ENCODE data around the gene ARSG.

DNA sequence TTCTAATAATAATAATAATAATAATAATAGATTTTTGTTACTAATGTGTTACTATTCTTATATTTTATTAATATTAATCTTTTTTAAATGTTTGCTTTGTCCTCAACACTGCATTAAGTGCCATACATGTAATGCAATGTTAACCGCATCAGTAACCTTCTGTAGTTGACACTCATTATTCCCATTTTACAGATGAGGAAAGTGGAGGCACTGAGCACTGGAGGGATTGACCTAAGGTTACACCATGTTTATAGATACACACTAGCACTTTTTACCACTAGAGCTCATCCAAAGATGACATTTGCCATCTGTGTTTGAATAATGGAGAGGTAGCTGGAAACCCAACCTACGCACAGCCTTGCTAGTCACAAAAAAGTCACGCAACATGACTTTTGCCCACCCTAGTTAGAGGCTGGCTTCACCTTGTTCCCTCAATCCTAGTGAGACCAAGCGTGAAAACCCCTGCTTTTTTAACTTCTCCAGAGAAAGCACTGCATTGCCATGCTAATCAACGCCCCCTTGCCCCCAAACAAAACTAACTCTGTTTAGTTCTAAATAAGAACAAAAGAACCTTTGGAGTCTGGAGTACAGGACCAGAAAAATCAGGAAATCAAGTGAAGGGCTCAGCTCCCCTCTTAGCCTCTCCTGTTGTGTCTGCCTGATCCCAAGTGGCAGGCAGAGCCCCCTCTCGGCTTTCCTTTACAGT, 2.3 kb downstream of the ARSG start:
- no peak for TF ChIP-seq POLR2AphosphoS5 (IDR thresholded peaks at IDR 0.05)
- TF ChIP-seq, protein P1, sequence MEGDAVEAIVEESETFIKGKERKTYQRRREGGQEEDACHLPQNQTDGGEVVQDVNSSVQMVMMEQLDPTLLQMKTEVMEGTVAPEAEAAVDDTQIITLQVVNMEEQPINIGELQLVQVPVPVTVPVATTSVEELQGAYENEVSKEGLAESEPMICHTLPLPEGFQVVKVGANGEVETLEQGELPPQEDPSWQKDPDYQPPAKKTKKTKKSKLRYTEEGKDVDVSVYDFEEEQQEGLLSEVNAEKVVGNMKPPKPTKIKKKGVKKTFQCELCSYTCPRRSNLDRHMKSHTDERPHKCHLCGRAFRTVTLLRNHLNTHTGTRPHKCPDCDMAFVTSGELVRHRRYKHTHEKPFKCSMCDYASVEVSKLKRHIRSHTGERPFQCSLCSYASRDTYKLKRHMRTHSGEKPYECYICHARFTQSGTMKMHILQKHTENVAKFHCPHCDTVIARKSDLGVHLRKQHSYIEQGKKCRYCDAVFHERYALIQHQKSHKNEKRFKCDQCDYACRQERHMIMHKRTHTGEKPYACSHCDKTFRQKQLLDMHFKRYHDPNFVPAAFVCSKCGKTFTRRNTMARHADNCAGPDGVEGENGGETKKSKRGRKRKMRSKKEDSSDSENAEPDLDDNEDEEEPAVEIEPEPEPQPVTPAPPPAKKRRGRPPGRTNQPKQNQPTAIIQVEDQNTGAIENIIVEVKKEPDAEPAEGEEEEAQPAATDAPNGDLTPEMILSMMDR (IDR thresholded peaks at IDR 0.05) = no peak
